H9 (cell line): Measurements from ENCODE around the gene PEX12. TPM values are rescaled to one million over a fixed set of nuclear protein-coding genes. Genes with fewer than 3 reads are reported as not detected.

ENCODE experiments used
- DNase-seq: peaks from one replicate; pipeline ENCODE4 v3.0.0-alpha.2; 2017
- H2AFZ ChIP-seq: one replicate; pipeline ENCODE4 v1.6.1; 2013; ENCODE audit warnings: mild to moderate bottlenecking, low read length, control low read depth, moderate library complexity
- H2AK5ac ChIP-seq: 2 replicates; pipeline ENCODE4 v1.6.1; 2013; ENCODE audit warnings: low read length, control low read depth, mixed read lengths; ENCODE audit not compliant: insufficient read length
- H2BK120ac ChIP-seq: one replicate; pipeline ENCODE4 v1.6.1; 2013; ENCODE audit warnings: low read depth, mild to moderate bottlenecking, low read length, control low read depth, inconsistent platforms; ENCODE audit not compliant: poor library complexity, severe bottlenecking
- H2BK12ac ChIP-seq: 2 replicates; pipeline ENCODE4 v1.6.1; 2013; ENCODE audit warnings: low read length, control low read depth, mixed read lengths, low read depth; ENCODE audit not compliant: insufficient read length
- H2BK15ac ChIP-seq: 2 replicates; pipeline ENCODE4 v1.6.1; 2013; ENCODE audit warnings: low read depth, low read length, control low read depth
- H2BK20ac ChIP-seq: one replicate; pipeline ENCODE4 v1.6.1; 2013; ENCODE audit warnings: low read depth, mild to moderate bottlenecking, low read length, control low read depth, inconsistent platforms; ENCODE audit not compliant: poor library complexity, severe bottlenecking
- H2BK5ac ChIP-seq: 2 replicates; pipeline ENCODE4 v1.6.1; 2013; ENCODE audit warnings: low read length, control low read depth, mixed read lengths; ENCODE audit not compliant: insufficient read length
- H3K14ac ChIP-seq: 2 replicates; pipeline ENCODE4 v1.6.1; 2013; ENCODE audit warnings: low read length, control low read depth; ENCODE audit not compliant: insufficient read depth
- H3K18ac ChIP-seq: 2 replicates; pipeline ENCODE4 v1.6.1; 2013; ENCODE audit warnings: low read depth, mild to moderate bottlenecking, mixed read lengths, low read length, control low read depth; ENCODE audit not compliant: insufficient read length
- H3K23ac ChIP-seq: 2 replicates; pipeline ENCODE4 v1.6.1; 2013; ENCODE audit warnings: low read length, control low read depth, mixed read lengths, low read depth; ENCODE audit not compliant: insufficient read length
- H3K23me2 ChIP-seq: 2 replicates; pipeline ENCODE4 v1.6.1; 2013; ENCODE audit warnings: low read depth, mild to moderate bottlenecking, mixed read lengths, low read length, control low read depth; ENCODE audit not compliant: insufficient read length, poor library complexity, severe bottlenecking
- H3K27ac ChIP-seq: 2 replicates; pipeline ENCODE4 v1.5.1; 2013; ENCODE audit warnings: low read length, control low read depth, mixed read lengths, low read depth; ENCODE audit not compliant: insufficient read length
- H3K27me3 ChIP-seq: 2 replicates; pipeline ENCODE4 v1.6.1; 2013; ENCODE audit warnings: low read length, control low read depth, inconsistent platforms; ENCODE audit not compliant: insufficient read depth
- H3K4ac ChIP-seq: 2 replicates; pipeline ENCODE4 v1.6.1; 2013; ENCODE audit warnings: low read depth, mild to moderate bottlenecking, control low read depth, inconsistent platforms, low read length, moderate library complexity
- H3K4me1 ChIP-seq: 2 replicates; pipeline ENCODE4 v1.6.1; 2013; ENCODE audit warnings: low read length, control low read depth, inconsistent platforms; ENCODE audit not compliant: insufficient read depth
- H3K4me2 ChIP-seq: 2 replicates; pipeline ENCODE4 v1.6.1; 2013; ENCODE audit warnings: low read length, control low read depth, mixed read lengths; ENCODE audit not compliant: insufficient read length, insufficient read depth
- H3K56ac ChIP-seq: 2 replicates; pipeline ENCODE4 v1.6.1; 2013; ENCODE audit warnings: low read depth, mild to moderate bottlenecking, mixed read lengths, low read length, control low read depth; ENCODE audit not compliant: insufficient read length
- H3K79me1 ChIP-seq: 2 replicates; pipeline ENCODE4 v1.6.1; 2013; ENCODE audit warnings: low read depth, mild to moderate bottlenecking, moderate library complexity, low read length, control low read depth, inconsistent platforms; ENCODE audit not compliant: insufficient read depth, poor library complexity, severe bottlenecking
- H3K79me2 ChIP-seq: 2 replicates; pipeline ENCODE4 v1.6.1; 2013; ENCODE audit warnings: low read length, control low read depth, inconsistent platforms; ENCODE audit not compliant: insufficient read depth
- H3K9ac ChIP-seq: 2 replicates; pipeline ENCODE4 v1.6.1; 2013; ENCODE audit warnings: low read length, control low read depth, mixed read lengths; ENCODE audit not compliant: insufficient read length; ENCODE audit errors: extremely low read depth
- H3K9me3 ChIP-seq: one replicate; pipeline ENCODE4 v1.6.1; 2013; ENCODE audit warnings: low read depth, low read length, inconsistent platforms; ENCODE audit not compliant: control insufficient read depth
- H3T11ph ChIP-seq: one replicate; pipeline ENCODE4 v1.6.1; 2013; ENCODE audit warnings: mild to moderate bottlenecking, low read length, control low read depth, inconsistent platforms
- H4K20me1 ChIP-seq: one replicate; pipeline ENCODE4 v1.6.1; 2013; ENCODE audit not compliant: control insufficient read depth, insufficient read length, insufficient read depth
- H4K5ac ChIP-seq: 2 replicates; pipeline ENCODE4 v1.6.1; 2013; ENCODE audit warnings: low read depth, mild to moderate bottlenecking, mixed read lengths, low read length, control low read depth; ENCODE audit not compliant: insufficient read length
- H4K8ac ChIP-seq: replicated peaks from 2 replicates; pipeline ENCODE4 v1.6.1; 2013; ENCODE audit warnings: low read length, control low read depth, mixed read lengths, low read depth; ENCODE audit not compliant: insufficient read length
- H4K91ac ChIP-seq: 2 replicates; pipeline ENCODE4 v1.6.1; 2013; ENCODE audit warnings: low read depth, mild to moderate bottlenecking, moderate library complexity, mixed read lengths, low read length, control low read depth; ENCODE audit not compliant: insufficient read length
- H3K27ac Mint-ChIP-seq, 3 experiments: 2 replicates in 2 of 3; 3 replicates in 1 of 3; pipeline ENCODE4 v1.8.0; 2020 to 2021; ENCODE audit warnings: mixed read lengths in 3 of 3, mild to moderate bottlenecking in 1 of 3, moderate library complexity in 1 of 3
- H3K27me3 Mint-ChIP-seq: 2 replicates; pipeline ENCODE4 v1.8.0; 2021; ENCODE audit warnings: low read depth, mild to moderate bottlenecking, moderate library complexity, mixed read lengths
- H3K36me3 Mint-ChIP-seq, 3 experiments: 2 replicates in 2 of 3; 3 replicates in 1 of 3; pipeline ENCODE4 v1.8.0; 2020 to 2021; ENCODE audit warnings: low read depth in 3 of 3, mixed read lengths in 3 of 3; ENCODE audit not compliant: insufficient read depth in 1 of 3
- H3K4me1 Mint-ChIP-seq, 2 experiments: 2 replicates each; pipeline ENCODE4 v1.8.0; 2020; ENCODE audit warnings: mixed read lengths in 2 of 2
- H3K4me3 Mint-ChIP-seq, 2 experiments: 2 replicates in 1 of 2; 3 replicates in 1 of 2; pipeline ENCODE4 v1.8.0; 2020 to 2021; ENCODE audit warnings: mild to moderate bottlenecking in 2 of 2, mixed read lengths in 2 of 2, moderate library complexity in 1 of 2
- H3K9me3 Mint-ChIP-seq, 2 experiments: 2 replicates in 1 of 2; 3 replicates in 1 of 2; pipeline ENCODE4 v1.8.0; 2020; ENCODE audit warnings: mild to moderate bottlenecking in 2 of 2, mixed read lengths in 2 of 2, moderate library complexity in 1 of 2
- WGBS: extraction: QIAGEN DNeasy Blood & Tissue Kit; methylation state at CpG from one replicate; pipeline ENCODE4 v1.1.7; 2013; ENCODE audit warnings: missing lambda C conversion rate, low lambda C conversion rate, mixed read lengths; ENCODE audit not compliant: insufficient read length; ENCODE audit errors: extremely low coverage; 5-methylcytosine and 5-hydroxymethylcytosine counted together
- total RNA-seq: library from RNA; stranded (reverse); gene quantifications from 2 replicates; pipeline ENCODE4 v1.2.1, GENCODE V29; 2021
- TF ChIP-seq, protein P1 (sequence below): fragments of 200-600 bp; sonication (generic); conservative IDR thresholded peaks from 3 replicates; pipeline ENCODE4 v1.8.0; 2021; ENCODE audit warnings: antibody characterized with exemption, mild to moderate bottlenecking

PEX12 gene
- total RNA-seq, 1 experiment from 2014 or later = 5.4 TPM

DNA sequence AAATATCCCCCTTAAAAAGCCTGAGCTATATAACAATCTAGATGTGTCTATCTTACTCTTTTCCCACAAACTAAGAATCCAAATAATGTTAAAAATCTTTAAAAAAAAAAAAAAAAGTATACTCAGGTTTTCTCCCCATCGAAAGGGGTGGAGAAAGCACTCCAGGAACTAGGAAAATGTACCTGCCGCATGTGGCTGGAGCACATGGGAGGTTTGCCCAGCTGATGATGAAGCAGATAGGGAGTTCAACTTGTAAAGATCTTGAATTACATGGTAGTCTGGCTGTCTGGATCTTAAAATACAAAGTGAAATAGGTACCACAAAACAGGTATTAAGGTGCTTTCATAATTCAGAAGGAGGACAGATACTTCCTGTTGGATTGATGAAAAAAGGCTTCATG, 9.0 kb downstream of the PEX12 start:
- Histone ChIP-seq H3K79me1 (peaks cover 6% of the 10 kb centered on the region), H3K4me1 (no peaks in the 10 kb centered on the region), H3K23me2 (no peaks in the 10 kb centered on the region), H3K56ac (no peak overlapping the region), H2BK5ac (no peak overlapping the region), H3K18ac (no peak overlapping the region), H3K4me2 (peak overlapping the region; percentile 87), H4K8ac (no peak overlapping the region), H3K14ac (no peak overlapping the region), H3K23ac (no peak overlapping the region), H4K5ac (no peak overlapping the region), H2AK5ac (no peak overlapping the region), H3K9ac (no peak overlapping the region), H4K91ac (no peak overlapping the region), H3K4ac (no peak overlapping the region), H2BK120ac (no peak overlapping the region), H3K27ac (no peak overlapping the region), H2BK15ac (no peak overlapping the region), H3K79me2 (peaks cover 10% of the 10 kb centered on the region; the same call in 1 of the 2 replicates), H2BK12ac (no peak overlapping the region), H2AFZ (no peak overlapping the region), H3K9me3 (no peaks in the 10 kb centered on the region), H2BK20ac (no peak overlapping the region), H3T11ph (no peak overlapping the region), H4K20me1 (no peaks in the 10 kb centered on the region), H3K27me3 (no peaks in the 10 kb centered on the region)
- H3K9me3 Mint-ChIP-seq = no peaks in the 10 kb centered on the region
- DNase-seq = no peak
- no CpG with 5 or more reads among the region's 2 CpGs for whole genome bisulfite sequencing
- no peak overlapping the region for H3K27ac Mint-ChIP-seq
- peak overlapping the region; percentile 88 to 94 for H3K4me3 Mint-ChIP-seq
- TF ChIP-seq, protein P1, sequence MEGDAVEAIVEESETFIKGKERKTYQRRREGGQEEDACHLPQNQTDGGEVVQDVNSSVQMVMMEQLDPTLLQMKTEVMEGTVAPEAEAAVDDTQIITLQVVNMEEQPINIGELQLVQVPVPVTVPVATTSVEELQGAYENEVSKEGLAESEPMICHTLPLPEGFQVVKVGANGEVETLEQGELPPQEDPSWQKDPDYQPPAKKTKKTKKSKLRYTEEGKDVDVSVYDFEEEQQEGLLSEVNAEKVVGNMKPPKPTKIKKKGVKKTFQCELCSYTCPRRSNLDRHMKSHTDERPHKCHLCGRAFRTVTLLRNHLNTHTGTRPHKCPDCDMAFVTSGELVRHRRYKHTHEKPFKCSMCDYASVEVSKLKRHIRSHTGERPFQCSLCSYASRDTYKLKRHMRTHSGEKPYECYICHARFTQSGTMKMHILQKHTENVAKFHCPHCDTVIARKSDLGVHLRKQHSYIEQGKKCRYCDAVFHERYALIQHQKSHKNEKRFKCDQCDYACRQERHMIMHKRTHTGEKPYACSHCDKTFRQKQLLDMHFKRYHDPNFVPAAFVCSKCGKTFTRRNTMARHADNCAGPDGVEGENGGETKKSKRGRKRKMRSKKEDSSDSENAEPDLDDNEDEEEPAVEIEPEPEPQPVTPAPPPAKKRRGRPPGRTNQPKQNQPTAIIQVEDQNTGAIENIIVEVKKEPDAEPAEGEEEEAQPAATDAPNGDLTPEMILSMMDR = no peak
- peaks cover 23% of the 10 kb centered on the region for H3K27me3 Mint-ChIP-seq
- H3K4me1 Mint-ChIP-seq = peaks cover 7 to 18% of the 10 kb centered on the region in 2 experiments
- H3K36me3 Mint-ChIP-seq = peaks cover 0 to 14% (median 8%) of the 10 kb centered on the region in 3 experiments; a peak in 6 of 7 replicates
